Peyer's patch (tissue), 4 donors: ENCODE results near the gene EME2. TPM values are rescaled to one million over a fixed set of nuclear protein-coding genes. Genes with fewer than 3 reads are reported as not detected.

Experiments
- DNase-seq, 3 donors: peaks; one replicate each; pipeline ENCODE4 v3.0.0-alpha.2; 2017 to 2019
- H3K27ac ChIP-seq, 4 donors: fragments of 200-600 bp; sonication (generic); one replicate each; pipeline ENCODE4 v1.5.1; 2016 to 2019
- H3K27me3 ChIP-seq, 2 donors: fragments of 200-600 bp; sonication (generic); one replicate each; pipeline ENCODE4 v1.5.1; 2019
- H3K36me3 ChIP-seq, 3 donors: fragments of 200-600 bp; sonication (generic); one replicate each; pipeline ENCODE4 v1.5.1; 2016 to 2019
- H3K4me1 ChIP-seq, 4 donors: fragments of 200-600 bp; sonication (generic); one replicate each; pipeline ENCODE4 v1.5.1; 2016 to 2019
- H3K4me3 ChIP-seq, 4 donors: fragments of 200-600 bp; sonication (generic); 1 replicate in 3 of 4; 2 replicates in 1 of 4; pipeline ENCODE4 v1.5.1; 2016 to 2019; ENCODE audit warnings: mild to moderate bottlenecking in 1 of 4
- H3K9me3 ChIP-seq, 4 donors: fragments of 200-600 bp; sonication (generic); one replicate each; pipeline ENCODE4 v1.5.1; 2016 to 2019; ENCODE audit warnings: mild to moderate bottlenecking in 1 of 4
- CTCF ChIP-seq, 6 experiments: fragments of 450-650 bp in 4 of 6; fragments of 200-600 bp in 2 of 6; sonication (generic) in 1 of 6; IDR thresholded peaks; one replicate each; pipeline ENCODE4 v1.5.1; 2017 to 2019; ENCODE audit warnings: antibody characterized with exemption in 6 of 6, mild to moderate bottlenecking in 3 of 6, moderate library complexity in 1 of 6
- POLR2A ChIP-seq, 2 donors: fragments of 450-650 bp; IDR thresholded peaks; one replicate each; pipeline ENCODE4 v1.5.1; 2017; ENCODE audit warnings: antibody characterized with exemption in 2 of 2, mild to moderate bottlenecking in 2 of 2, moderate library complexity in 2 of 2
- total RNA-seq, 4 donors: library from RNA; depleted of rRNA; stranded (reverse); fragments of >200 nt; gene quantifications; one replicate each; pipeline ENCODE4 v1.1.0, GENCODE V29; 2016

The EME2 gene
- total RNA-seq, 4 donors from 2014 or later, result 54.6 to 99.9 (median 67.0) TPM

- H3K9me3 ChIP-seq, result no peaks in the 10 kb centered on the region
- no peaks in the 10 kb centered on the region for H3K27me3 ChIP-seq
- DNase-seq, result no peak
- TF ChIP-seq CTCF (IDR thresholded peaks at IDR 0.05) (no peak), POLR2A (IDR thresholded peaks at IDR 0.05) (no peak)
- peak overlapping the region; percentile 23 to 99 (median 91) for H3K27ac ChIP-seq
- H3K4me1 ChIP-seq, result peaks cover 0 to 34% (median 16%) of the 10 kb centered on the region in 4 donors
- H3K36me3 ChIP-seq, result peaks cover 0 to 49% (median 0%) of the 10 kb centered on the region in 3 donors
- peak overlapping the region in 2 of 4 donors; percentile 79 to 83 for H3K4me3 ChIP-seq
Measured at GRCh38 chr16:1769402-1770300, 3.0 kb upstream of the EME2 start.

GRCh38 chr16:1770328-1771187, 2.1 kb upstream of the EME2 start:
- Histone ChIP-seq H3K4me1 (peaks cover 0 to 34% (median 19%) of the 10 kb centered on the region in 4 donors), H3K4me3 (peak overlapping the region; percentile 79 to 99 (median 86)), H3K36me3 (peaks cover 0 to 48% (median 0%) of the 10 kb centered on the region in 3 donors), H3K27me3 (no peaks in the 10 kb centered on the region), H3K9me3 (no peaks in the 10 kb centered on the region), H3K27ac (peak overlapping the region; percentile 86 to 99 (median 91))
- TF ChIP-seq CTCF (IDR thresholded peaks at IDR 0.05), result no peak
- peak in 1 of 2 donors; percentile 27 for TF ChIP-seq POLR2A (IDR thresholded peaks at IDR 0.05)
- DNase-seq, result peak; percentile 35 to 81 (median 73)

GRCh38 chr16:1771188-1771863, 1.3 kb upstream of the EME2 start, which contains the start of gene NME3:
Gene NME3 (minus strand): TSS chr16:1771543. CDS start chr16:1771534, 9 bp downstream.
- peak within 1 kb of the TSS; percentile 79 to 99 (median 86) for H3K4me3 ChIP-seq
- H3K9me3 ChIP-seq, result no peaks in the 10 kb centered on the region
- peaks cover 0 to 48% (median 0%) of the 10 kb centered on the region in 3 donors for H3K36me3 ChIP-seq
- peak within 1 kb of the TSS; percentile 86 to 99 (median 91) for H3K27ac ChIP-seq
- TF ChIP-seq POLR2A (IDR thresholded peaks at IDR 0.05) (no peak), CTCF (IDR thresholded peaks at IDR 0.05) (no peak)
- H3K27me3 ChIP-seq, result no peaks in the 10 kb centered on the region
- peak; percentile 75 to 92 (median 90) for DNase-seq
- H3K4me1 ChIP-seq, result peaks cover 0 to 34% (median 19%) of the 10 kb centered on the region in 4 donors

GRCh38 chr16:1771864-1772361, 697 bp upstream of the EME2 start:
- Histone ChIP-seq H3K4me1 (peaks cover 0 to 34% (median 19%) of the 10 kb centered on the region in 4 donors), H3K27ac (peak overlapping the region; percentile 86 to 99 (median 91)), H3K4me3 (peak overlapping the region; percentile 79 to 99 (median 86)), H3K27me3 (no peaks in the 10 kb centered on the region), H3K9me3 (no peaks in the 10 kb centered on the region), H3K36me3 (peaks cover 0 to 48% (median 0%) of the 10 kb centered on the region in 3 donors)
- TF ChIP-seq POLR2A (IDR thresholded peaks at IDR 0.05) (no peak), CTCF (IDR thresholded peaks at IDR 0.05) (no peak)
- DNase-seq, result no peak
